Left forelimb (tissue), 1 donor: ENCODE results near the gene BMP10.

Experiments used
- DNase-seq: peaks from one replicate; pipeline ENCODE4 v3.0.0-alpha.2; 2018; ENCODE audit warnings: low spot score

BMP10 gene

GRCh38 chr2:68817306-68817705, 53.9 kb downstream of the BMP10 start:
- DNase-seq: no peak
